GM13977 (cell line): ENCODE data around the gene TRIM31.

ENCODE experiments used
- DNase-seq: peaks from one replicate; pipeline ENCODE4 v3.0.0; 2012; ENCODE audit warnings: low spot score
- CTCF ChIP-seq: IDR thresholded peaks from 2 replicates; pipeline ENCODE4 v1.5.1; 2012; ENCODE audit warnings: mild to moderate bottlenecking, control low read depth; ENCODE audit not compliant: insufficient read depth; ENCODE audit errors: extremely low read depth, missing control alignments
- in situ Hi-C: fragments of 300-500 bp; cut with MboI; formaldehyde crosslinking; loops from one replicate; pipeline ENCODE4 v1.12.0; 2022; ENCODE audit warnings: low sequenced_read_pairs, low pct_unique_long_range_greater_than_20kb, mixed read lengths, inconsistent platforms; ENCODE audit not compliant: unreplicated experiment

TRIM31 gene, protein sequence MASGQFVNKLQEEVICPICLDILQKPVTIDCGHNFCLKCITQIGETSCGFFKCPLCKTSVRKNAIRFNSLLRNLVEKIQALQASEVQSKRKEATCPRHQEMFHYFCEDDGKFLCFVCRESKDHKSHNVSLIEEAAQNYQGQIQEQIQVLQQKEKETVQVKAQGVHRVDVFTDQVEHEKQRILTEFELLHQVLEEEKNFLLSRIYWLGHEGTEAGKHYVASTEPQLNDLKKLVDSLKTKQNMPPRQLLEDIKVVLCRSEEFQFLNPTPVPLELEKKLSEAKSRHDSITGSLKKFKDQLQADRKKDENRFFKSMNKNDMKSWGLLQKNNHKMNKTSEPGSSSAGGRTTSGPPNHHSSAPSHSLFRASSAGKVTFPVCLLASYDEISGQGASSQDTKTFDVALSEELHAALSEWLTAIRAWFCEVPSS

DNA sequence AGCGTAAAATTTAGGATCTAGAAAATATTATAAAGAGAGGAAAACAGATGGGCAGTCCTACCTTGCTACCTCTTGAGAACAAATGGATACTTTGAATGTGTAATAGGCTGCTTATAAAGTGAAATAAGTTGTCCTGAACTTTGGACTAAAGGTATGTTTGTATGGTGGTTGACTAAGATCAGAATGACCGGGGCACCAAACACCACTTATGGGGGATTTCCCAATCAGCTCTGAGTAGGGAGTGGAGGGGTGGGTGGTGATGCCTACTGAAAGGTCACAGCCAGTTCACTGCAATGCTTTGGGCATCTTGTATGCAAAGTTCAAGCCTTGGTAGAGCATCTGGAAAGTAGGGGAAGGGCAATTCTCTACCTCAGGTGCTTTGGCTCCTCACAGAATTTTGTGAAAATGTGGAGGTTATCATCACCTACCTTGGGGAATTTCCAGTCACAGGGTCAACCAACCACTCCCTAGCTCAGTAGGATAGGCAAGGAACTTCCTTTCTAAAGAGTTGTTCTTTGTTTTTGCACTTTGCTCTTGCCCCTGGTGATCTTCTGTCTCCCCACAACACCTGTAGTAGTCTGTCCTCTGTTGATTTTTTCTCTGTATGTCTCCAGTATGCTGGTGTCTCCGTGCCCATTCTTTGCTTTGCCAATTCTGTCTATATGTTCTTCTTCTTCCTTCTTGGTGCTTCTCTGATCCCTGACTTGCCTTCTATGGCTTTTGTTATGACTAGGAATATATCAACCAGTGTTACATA, at the start of gene TRIM31:
Gene TRIM31, minus strand, starts transcription at position 88 of the 757 bp plus-strand sequence. CDS start 285 bp downstream, outside the sequence.
- no peak for DNase-seq
- in situ Hi-C loops = no loop called here

DNA sequence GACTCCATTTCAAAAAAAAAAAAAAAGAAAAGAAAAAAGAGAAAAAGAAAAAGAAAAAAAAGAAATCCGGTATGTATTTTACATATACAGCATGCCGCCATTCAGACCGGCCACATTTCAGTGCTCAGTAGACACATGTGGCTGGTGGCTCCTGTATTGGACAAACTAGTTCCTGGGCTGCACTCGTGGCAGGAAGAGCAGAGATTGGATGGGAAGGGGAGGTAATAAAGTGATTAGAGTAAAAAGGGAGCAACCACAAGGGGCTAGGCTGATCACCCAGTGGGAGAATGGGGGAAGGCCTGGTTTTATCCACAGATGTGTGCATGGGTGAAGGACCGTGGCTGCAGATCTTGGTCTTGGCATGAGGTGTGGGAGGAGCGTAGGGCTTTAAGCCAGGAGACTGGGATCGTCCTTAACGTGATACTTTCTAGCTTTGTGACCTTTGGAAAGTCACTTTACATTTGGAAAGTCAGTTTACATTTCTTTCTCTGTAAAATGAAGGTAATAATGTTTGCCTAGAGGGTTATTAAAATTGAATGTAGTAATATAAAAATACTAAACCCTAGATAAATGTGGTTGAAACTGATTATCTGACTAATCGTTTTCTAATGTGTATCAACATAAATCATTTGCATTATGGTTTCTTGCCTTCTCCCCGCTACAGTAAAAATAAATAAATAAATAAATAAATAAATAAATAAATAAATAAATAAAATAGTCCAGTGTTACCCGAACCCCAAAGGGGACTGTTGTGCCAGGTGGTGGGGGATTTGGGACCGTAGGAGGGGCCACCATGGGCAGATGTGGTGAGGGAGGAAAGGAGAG, 49.6 kb upstream of the TRIM31 start:
- TF ChIP-seq CTCF = no peak
- in situ Hi-C loops = no loop called here
- DNase-seq = no peak

More for the DNA sequence above, at the start of gene TRIM31:
- TF ChIP-seq CTCF = no peak

DNA sequence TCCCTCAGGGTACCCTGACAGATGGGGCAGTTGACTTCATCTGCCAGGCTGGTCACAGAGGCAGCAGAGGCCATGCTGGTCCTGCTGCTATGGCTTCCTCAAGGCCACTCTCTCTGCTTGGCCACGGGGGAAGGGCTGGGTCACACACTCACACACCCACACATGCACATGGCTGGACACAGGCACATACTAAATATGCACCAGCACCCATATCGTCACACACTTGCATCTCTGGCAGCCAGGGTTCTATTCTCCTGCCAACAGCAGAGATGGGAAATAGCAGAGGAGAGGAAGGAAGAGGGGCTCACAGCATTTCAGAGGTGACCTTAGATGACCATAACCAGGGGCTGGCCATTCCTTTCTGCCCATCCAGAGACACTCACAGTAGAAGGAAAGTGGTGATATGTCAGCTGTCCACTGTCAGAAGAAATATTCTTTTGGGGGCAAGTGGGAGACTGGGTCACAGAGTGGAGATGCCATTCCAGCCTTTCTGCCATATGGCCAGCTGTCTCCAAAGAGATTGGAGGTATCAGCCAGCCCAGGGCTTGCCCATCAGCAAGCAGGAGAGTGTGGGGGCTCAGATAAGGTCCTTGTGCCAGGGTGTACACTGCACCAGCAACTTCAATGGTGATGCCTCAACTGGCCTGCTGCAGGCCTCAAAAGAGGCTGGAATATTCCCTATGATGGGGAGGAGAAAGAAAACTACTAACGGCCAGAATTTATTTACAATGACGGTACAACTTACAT, 48.1 kb upstream of the TRIM31 start, which contains the start of gene TRIM10:
Gene TRIM10, minus strand, starts transcription at position 427 of the 747 bp plus-strand sequence. Its CDS starts 353 bp downstream, at position 74.
- TF ChIP-seq CTCF = no peak
- in situ Hi-C loops = no loop called here
- DNase-seq = no peak

GRCh38 chr6:30160008-30160784, 47.3 kb upstream of the TRIM31 start:
- no peak for TF ChIP-seq CTCF
- in situ Hi-C loops = no loop called here
- DNase-seq = no peak

DNA sequence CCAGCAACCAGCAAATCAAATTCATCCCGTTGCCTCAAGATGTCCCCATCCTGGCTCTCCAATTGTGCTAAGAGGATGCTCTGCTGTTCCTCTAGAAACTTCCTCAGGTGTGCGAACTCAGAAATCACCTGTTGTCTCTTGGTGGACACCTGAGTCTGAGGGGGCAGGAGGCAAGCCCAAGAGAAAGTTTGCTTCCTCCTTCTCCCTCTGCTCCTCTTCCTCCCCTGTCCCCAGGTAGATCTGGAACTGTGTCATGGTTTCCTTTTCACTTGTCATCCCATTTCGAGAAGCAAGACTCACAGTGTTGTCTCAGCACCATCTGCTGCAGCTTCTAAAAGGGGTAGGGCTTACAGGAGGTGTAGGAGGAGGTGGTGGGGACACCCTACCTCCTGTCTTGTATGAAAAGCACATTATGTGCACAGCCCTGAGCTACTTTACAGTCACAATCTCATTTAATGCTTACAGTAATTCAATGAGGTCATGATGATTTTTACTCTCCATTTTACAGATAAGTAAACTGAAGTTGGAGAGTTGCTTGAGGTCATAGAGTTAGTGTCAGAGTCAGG, 45.7 kb upstream of the TRIM31 start:
- TF ChIP-seq CTCF = no peak
- in situ Hi-C loops = no loop called here
- DNase-seq = peak; percentile 51
